Ovary (tissue), 9 donors: Measurements from ENCODE around the gene CCDC198. TPM values are rescaled to one million over a fixed set of nuclear protein-coding genes. Genes with fewer than 3 reads are reported as not detected.

ENCODE experiments used
- DNase-seq, 5 donors: peaks; one replicate each; pipeline ENCODE4 v3.0.0-alpha.2; 2019 to 2020
- H3K27ac ChIP-seq, 2 donors: fragments of 200-600 bp; one replicate each; pipeline versions ENCODE4 v1.5.1 to v1.8.0; 2019 to 2022
- H3K27me3 ChIP-seq: fragments of 200-600 bp; one replicate; pipeline ENCODE4 v1.8.0; 2022
- H3K36me3 ChIP-seq: fragments of 200-600 bp; sonication (generic); one replicate; pipeline ENCODE4 v1.5.1; 2019
- H3K4me1 ChIP-seq: one replicate; pipeline ENCODE4 v1.8.1; 2013; ENCODE audit warnings: mild to moderate bottlenecking, moderate library complexity; ENCODE audit not compliant: insufficient read depth
- H3K4me3 ChIP-seq: fragments of 200-600 bp; sonication (generic); one replicate; pipeline ENCODE4 v1.5.1; 2017
- H3K9me3 ChIP-seq, 2 donors: fragments of 200-600 bp in 1 of 2; sonication (generic) in 1 of 2; one replicate each; pipeline versions ENCODE4 v1.5.1 to v1.8.1; 2013 to 2019; ENCODE audit warnings: mild to moderate bottlenecking in 1 of 2, moderate library complexity in 1 of 2
- EP300 ChIP-seq: sonication (generic); formaldehyde crosslinking; IDR thresholded peaks from one replicate; pipeline ENCODE4 v1.6.1; 2017; ENCODE audit warnings: antibody characterized with exemption
- POLR2A ChIP-seq: fragments of 450-650 bp; IDR thresholded peaks from one replicate; pipeline ENCODE4 v1.6.1; 2017; ENCODE audit warnings: antibody characterized with exemption, mild to moderate bottlenecking, moderate library complexity
- WGBS, 3 donors: extraction: QIAGEN DNeasy Blood & Tissue Kit in 1 of 3; methylation state at CpG; one replicate each; pipeline versions ENCODE4 v1.1.5 to v1.1.7; 2013 to 2017; 5-methylcytosine and 5-hydroxymethylcytosine counted together
- intact Hi-C, 4 donors: fragments of 100-400 bp; cut with DNase I; formaldehyde crosslinking; loops; one replicate each; pipeline versions ENCODE4 v1.11.0 to v1.15.1; 2022 to 2023
- polyA plus RNA-seq, 2 donors: library from polyadenylated mRNA; stranded (reverse); fragments of 200-250 nt in 1 of 2; fragments of 350-450 nt in 1 of 2; fragmentation: Illumina TruSeq in 1 of 2; extraction: RNeasy Lipid Tissue Mini Kit (QIAGEN cat#74804) in 1 of 2; gene quantifications; one replicate each; pipeline ENCODE4 v1.2.3, GENCODE V29; 2013 to 2014
- total RNA-seq, 7 donors: library from RNA; depleted of rRNA in 2 of 7; stranded (reverse); fragments of >200 nt in 2 of 7; fragmentation: NEBNext Ultra II Directional in 3 of 7; extraction: Animal tissue kit (Norgen Biotek cat#: 25700) in 3 of 7; gene quantifications; one replicate each; pipeline versions ENCODE4 v1.1.0 to v1.2.4, GENCODE V29; 2016 to 2023
- TF ChIP-seq, protein P1 (sequence below), 3 donors: fragments of 450-650 bp in 2 of 3; fragments of 200-600 bp in 1 of 3; IDR thresholded peaks; one replicate each; pipeline versions ENCODE4 v1.5.1 to v1.8.0; 2016 to 2022; ENCODE audit warnings: antibody characterized with exemption in 3 of 3, mild to moderate bottlenecking in 1 of 3
- donor health status: DM: no; HTN: no; CAD: no; lungs with moderate emphysema.
- donor health status: DM: no; HTN: no; CAD: no.
- donor health status: Bipolar disorder and iron deficiency.
- donor health status: DM: yes; HTN: yes; CAD: no.
- donor health status: DM: no; HTN: no; CAD: no.
- donor health status: DM: yes; HTN: yes; CAD: no.

The CCDC198 gene
- total and polyA plus RNA-seq, 9 donors = 0.05 to 12.3 (median 1.3) TPM; not detected in 4

DNA sequence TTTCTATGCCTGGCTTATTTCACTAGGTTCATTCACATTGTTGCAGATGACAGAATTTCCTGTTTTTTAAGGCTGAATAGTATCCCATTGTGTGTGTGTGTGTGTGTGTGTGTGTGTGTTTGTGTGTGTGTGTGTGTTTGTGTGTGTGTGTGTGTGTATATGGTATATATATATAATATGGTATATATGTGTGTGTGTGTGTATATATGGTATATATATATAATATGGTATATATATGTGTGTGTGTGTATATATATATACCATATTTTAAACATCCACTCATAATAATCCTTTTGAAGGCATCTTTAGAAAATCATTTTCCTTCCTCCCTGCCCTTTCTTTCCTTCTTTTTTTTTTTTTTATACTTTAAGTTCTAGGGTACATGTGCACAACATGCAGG, 5.0 kb upstream of the CCDC198 start:
- intact Hi-C loops = no loop called here
- no peak for DNase-seq

DNA sequence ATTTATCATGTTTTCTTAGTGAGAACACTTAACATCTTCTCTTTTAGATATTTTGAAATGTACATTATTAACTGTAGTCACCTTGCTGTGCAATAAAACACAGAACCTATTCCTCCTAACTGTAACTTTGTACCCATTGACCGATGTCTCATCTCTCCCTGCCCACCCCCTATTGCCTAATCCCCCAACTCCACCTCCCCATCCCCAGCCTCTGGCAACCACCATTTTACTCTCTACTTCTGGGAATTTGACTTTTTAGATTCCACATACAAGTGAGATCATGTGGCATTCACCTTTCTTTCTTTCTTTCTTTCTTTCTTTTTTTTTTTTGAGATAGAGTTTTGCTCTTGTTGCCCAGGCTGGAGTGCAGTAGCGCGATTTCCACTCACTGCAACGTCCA, 4.4 kb upstream of the CCDC198 start:
- Histone ChIP-seq H3K4me1 (no peaks in the 10 kb centered on the region), H3K9me3 (no peaks in the 10 kb centered on the region), H3K4me3 (no peak overlapping the region), H3K27ac (no peak overlapping the region), H3K27me3 (no peaks in the 10 kb centered on the region), H3K36me3 (no peaks in the 10 kb centered on the region)
- intact Hi-C loops = no loop called here
- no peak for DNase-seq
- 89 to 100% (median 95%) methylated on average over 4 of the region's 4 CpGs for WGBS, 3 donors
- TF ChIP-seq EP300 (no peak), POLR2A (no peak)
- TF ChIP-seq, protein P1, sequence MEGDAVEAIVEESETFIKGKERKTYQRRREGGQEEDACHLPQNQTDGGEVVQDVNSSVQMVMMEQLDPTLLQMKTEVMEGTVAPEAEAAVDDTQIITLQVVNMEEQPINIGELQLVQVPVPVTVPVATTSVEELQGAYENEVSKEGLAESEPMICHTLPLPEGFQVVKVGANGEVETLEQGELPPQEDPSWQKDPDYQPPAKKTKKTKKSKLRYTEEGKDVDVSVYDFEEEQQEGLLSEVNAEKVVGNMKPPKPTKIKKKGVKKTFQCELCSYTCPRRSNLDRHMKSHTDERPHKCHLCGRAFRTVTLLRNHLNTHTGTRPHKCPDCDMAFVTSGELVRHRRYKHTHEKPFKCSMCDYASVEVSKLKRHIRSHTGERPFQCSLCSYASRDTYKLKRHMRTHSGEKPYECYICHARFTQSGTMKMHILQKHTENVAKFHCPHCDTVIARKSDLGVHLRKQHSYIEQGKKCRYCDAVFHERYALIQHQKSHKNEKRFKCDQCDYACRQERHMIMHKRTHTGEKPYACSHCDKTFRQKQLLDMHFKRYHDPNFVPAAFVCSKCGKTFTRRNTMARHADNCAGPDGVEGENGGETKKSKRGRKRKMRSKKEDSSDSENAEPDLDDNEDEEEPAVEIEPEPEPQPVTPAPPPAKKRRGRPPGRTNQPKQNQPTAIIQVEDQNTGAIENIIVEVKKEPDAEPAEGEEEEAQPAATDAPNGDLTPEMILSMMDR (IDR thresholded peaks at IDR 0.05) = no peak

More for the DNA sequence above, 5.0 kb upstream of the CCDC198 start:
- H3K27me3 ChIP-seq = no peaks in the 10 kb centered on the region
- H3K36me3 ChIP-seq = no peaks in the 10 kb centered on the region
- H3K4me3 ChIP-seq = no peak overlapping the region
- H3K27ac ChIP-seq = no peak overlapping the region
- no peak for TF ChIP-seq EP300
- TF ChIP-seq, protein P1 (IDR thresholded peaks at IDR 0.05) = no peak
- TF ChIP-seq POLR2A = no peak
- no peaks in the 10 kb centered on the region for H3K4me1 ChIP-seq
- H3K9me3 ChIP-seq = no peaks in the 10 kb centered on the region

DNA sequence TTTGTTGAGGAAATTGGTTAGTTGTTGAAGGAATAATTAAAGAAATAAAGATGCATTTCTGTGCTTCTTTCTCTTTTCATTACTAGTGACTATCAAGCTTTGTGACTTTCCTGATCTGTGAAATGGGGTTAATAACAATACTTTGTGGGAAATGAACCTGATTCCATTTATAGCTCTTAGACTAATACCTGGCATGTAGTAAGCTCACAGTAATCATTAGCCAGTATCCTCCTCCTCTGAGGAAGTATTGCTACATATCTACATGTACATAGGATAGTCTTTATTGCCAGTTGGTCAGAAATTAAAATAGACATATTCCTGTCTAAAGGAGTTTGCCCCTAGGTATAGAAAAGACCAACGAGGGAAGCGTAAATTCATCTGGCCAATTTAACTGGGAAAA, 1.8 kb upstream of the CCDC198 start:
- H3K27ac ChIP-seq = no peak overlapping the region
- intact Hi-C loops = no loop called here
- H3K4me1 ChIP-seq = no peaks in the 10 kb centered on the region
- H3K9me3 ChIP-seq = no peaks in the 10 kb centered on the region
- H3K36me3 ChIP-seq = no peaks in the 10 kb centered on the region
- no peak overlapping the region for H3K4me3 ChIP-seq
- WGBS, 3 donors = 46 to 71% (median 66%) methylated on average over 2 of the region's 2 CpGs
- no peaks in the 10 kb centered on the region for H3K27me3 ChIP-seq
- no peak for TF ChIP-seq POLR2A
- no peak for DNase-seq

DNA sequence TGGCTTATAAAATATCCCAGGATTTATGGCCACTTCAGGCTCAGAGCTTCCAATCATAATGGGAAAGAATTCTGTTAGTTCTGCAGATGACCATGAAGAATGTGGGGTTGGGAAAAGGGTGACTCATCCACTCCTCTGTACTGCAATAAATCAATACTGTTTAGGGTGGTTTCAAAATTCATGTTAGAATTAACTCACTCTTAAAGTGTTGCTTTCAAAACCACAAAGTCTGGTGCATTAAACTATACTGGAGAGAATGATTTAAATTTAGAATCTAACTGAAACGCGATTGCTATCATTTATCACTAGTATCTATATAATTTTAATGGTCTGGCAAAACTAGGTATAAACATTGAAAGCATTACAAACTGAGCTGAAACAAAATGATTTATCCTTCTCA, 798 bp downstream of the CCDC198 start:
- Histone ChIP-seq H3K27ac (no peak overlapping the region), H3K36me3 (no peaks in the 10 kb centered on the region), H3K9me3 (no peaks in the 10 kb centered on the region), H3K27me3 (no peaks in the 10 kb centered on the region), H3K4me3 (no peak overlapping the region), H3K4me1 (no peaks in the 10 kb centered on the region)
- no peak for DNase-seq
- WGBS, 3 donors = 7 to 15% (median 13%) methylated on average over 2 of the region's 2 CpGs
- intact Hi-C loops = no loop called here
- TF ChIP-seq, protein P1 (IDR thresholded peaks at IDR 0.05) = no peak
- TF ChIP-seq EP300 = no peak
- TF ChIP-seq POLR2A = no peak

DNA sequence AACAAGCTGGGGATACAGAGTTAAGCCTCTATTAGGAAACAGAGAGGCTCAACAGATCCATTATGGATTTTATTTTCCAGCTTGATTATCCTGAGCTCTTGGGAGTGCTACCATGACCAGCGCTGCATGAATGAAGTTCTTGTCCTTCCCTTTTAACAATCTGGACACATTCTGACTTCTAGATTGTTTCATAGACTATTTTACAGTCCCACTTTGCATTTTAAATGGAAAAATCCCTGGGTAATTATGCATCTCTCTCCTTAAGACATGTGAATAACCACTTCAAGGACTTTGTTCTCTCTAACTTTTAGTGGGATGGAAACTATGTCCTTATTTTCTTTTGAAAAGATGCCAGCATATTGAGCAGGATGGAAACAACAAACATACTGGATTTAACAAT, 2.0 kb downstream of the CCDC198 start:
- Histone ChIP-seq H3K27ac (no peak overlapping the region), H3K9me3 (no peaks in the 10 kb centered on the region), H3K27me3 (no peaks in the 10 kb centered on the region), H3K36me3 (no peaks in the 10 kb centered on the region), H3K4me3 (no peak overlapping the region), H3K4me1 (no peaks in the 10 kb centered on the region)
- no peak for DNase-seq
- WGBS, 3 donors = 58 to 78% (median 70%) methylated on average over 1 of the region's 1 CpG
- intact Hi-C loops = no loop called here
- no peak for TF ChIP-seq POLR2A
- TF ChIP-seq EP300 = no peak
- TF ChIP-seq, protein P1 (IDR thresholded peaks at IDR 0.05) = no peak
